Pancreas (tissue), 10 donors: Measurements from ENCODE around the gene ZCCHC2. TPM values are rescaled to one million over a fixed set of nuclear protein-coding genes. Genes with fewer than 3 reads are reported as not detected.

Experiments used
- ATAC-seq, 4 donors: fragments of 200-7000 bp; cut with Tn5 transposase; one replicate each; pipeline versions ENCODE4 v1.8.0 to v1.9.1; 2020; ENCODE audit warnings: mild to moderate bottlenecking in 4 of 4, moderate library complexity in 4 of 4
- DNase-seq, 6 donors: peaks; one replicate each; pipeline ENCODE4 v3.0.0-alpha.2; 2020
- FAIRE-seq: peaks from 2 replicates; lab custom pipeline; 2012; peaks lifted over from hg19 to GRCh38; lab: Jason Lieb, UNC
- H3K27ac ChIP-seq, 4 donors: fragments of 200-600 bp; sonication (generic); 1 replicate in 3 of 4; 2 replicates in 1 of 4; pipeline versions ENCODE4 v1.5.0 to v1.8.0; 2020
- H3K27me3 ChIP-seq, 4 donors: fragments of 200-600 bp; one replicate each; pipeline ENCODE4 v1.8.0; 2021
- H3K36me3 ChIP-seq, 3 donors: fragments of 200-600 bp; sonication (generic) in 1 of 3; one replicate each; pipeline versions ENCODE4 v1.5.0 to v1.8.0; 2020 to 2021
- H3K4me1 ChIP-seq, 3 donors: fragments of 200-600 bp; one replicate each; pipeline ENCODE4 v1.8.0; 2021
- H3K4me3 ChIP-seq, 4 donors: fragments of 200-600 bp; sonication (generic) in 2 of 4; one replicate each; pipeline versions ENCODE4 v1.5.0 to v1.8.0; 2020 to 2021
- H3K9me3 ChIP-seq, 4 donors: fragments of 200-600 bp; one replicate each; pipeline ENCODE4 v1.8.0; 2021
- WGBS, 2 donors: extraction: QIAGEN DNeasy Blood & Tissue Kit; methylation state at CpG; one replicate each; pipeline ENCODE4 v1.1.7; 2013; 5-methylcytosine and 5-hydroxymethylcytosine counted together
- intact Hi-C, 3 donors: fragments of 100-400 bp; cut with DNase I; formaldehyde crosslinking; loops; one replicate each; pipeline versions ENCODE4 v1.11.1 to v1.14.2; 2022
- polyA plus RNA-seq, 2 donors: library from polyadenylated mRNA; stranded (reverse); fragments of 200-250 nt; gene quantifications; one replicate each; pipeline ENCODE4 v1.2.3, GENCODE V29; 2013
- total RNA-seq, 6 donors: library from RNA; stranded (reverse); fragmentation: NEBNext Ultra II Directional in 4 of 6; extraction: Animal tissue kit (Norgen Biotek cat#: 25700) in 4 of 6; gene quantifications; one replicate each; pipeline versions ENCODE4 v1.2.1 to v1.2.4, GENCODE V29; 2021 to 2023
- TF ChIP-seq, protein P1 (sequence below), 4 donors: fragments of 200-600 bp; sonication (generic) in 3 of 4; IDR thresholded peaks; one replicate each; pipeline versions ENCODE4 v1.5.0 to v1.8.0; 2021; ENCODE audit warnings: antibody characterized with exemption in 4 of 4
- donor health status: healthy with polysubstance abuse.
- donor health status: DM: no; HTN: no; CAD: no; lungs with moderate emphysema.
- donor health status: DM: no; HTN: no; CAD: no.
- donor health status: control.
- donor health status: control.
- donor health status: Bipolar disorder and iron deficiency.
- donor health status: DM: yes; HTN: yes; CAD: no.
- donor health status: DM: no; HTN: no; CAD: no.
- donor health status: DM: no; HTN: no; CAD: no.
- donor health status: DM: yes; HTN: yes; CAD: no.

The ZCCHC2 gene
- total and polyA plus RNA-seq, 8 donors, result 4.1 to 14.2 (median 7.8) TPM

DNA sequence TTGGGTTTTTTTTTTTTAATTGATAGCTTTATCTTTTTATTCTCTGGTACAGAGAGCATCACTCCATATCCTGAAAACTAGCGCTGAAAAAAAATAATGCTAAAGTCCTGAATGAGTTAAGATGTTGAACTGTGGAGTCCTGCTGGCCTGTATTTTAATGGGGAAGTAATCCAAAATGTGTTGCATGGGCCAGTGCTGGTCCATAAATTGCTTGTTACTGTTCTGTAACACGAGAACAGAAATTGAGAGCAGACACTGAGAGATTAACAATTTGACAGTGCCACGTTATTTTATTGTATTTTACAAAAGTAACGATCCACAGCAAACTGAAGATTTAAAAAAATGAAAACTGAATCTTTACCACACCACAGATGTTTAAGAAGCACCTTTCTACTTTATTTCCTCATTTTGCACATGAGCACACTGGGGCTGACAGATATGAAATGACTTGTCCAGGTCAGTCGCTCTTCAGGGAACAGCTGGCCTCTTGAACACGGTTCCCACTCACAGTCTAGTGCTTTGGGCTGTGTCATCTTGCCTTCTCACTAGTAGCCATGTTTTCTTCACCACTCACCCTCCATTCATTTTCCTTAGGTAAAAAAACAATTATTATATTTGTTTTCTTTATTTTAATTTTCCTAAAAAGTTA is 35.3 kb downstream of the ZCCHC2 start:
- intact Hi-C loops, result no loop called here
- DNase-seq, result no peak
- Histone ChIP-seq H3K36me3 (peaks cover 0 to 56% (median 13%) of the 10 kb centered on the region in 3 donors), H3K27me3 (no peaks in the 10 kb centered on the region), H3K4me3 (no peak overlapping the region), H3K9me3 (no peaks in the 10 kb centered on the region), H3K4me1 (peaks cover 0 to 11% (median 6%) of the 10 kb centered on the region in 3 donors), H3K27ac (no peak overlapping the region)
- 81 to 91% methylated on average over 6 of the region's 6 CpGs for WGBS, 2 donors
- no peak for FAIRE-seq
- ATAC-seq, result no peak
- TF ChIP-seq, protein P1, sequence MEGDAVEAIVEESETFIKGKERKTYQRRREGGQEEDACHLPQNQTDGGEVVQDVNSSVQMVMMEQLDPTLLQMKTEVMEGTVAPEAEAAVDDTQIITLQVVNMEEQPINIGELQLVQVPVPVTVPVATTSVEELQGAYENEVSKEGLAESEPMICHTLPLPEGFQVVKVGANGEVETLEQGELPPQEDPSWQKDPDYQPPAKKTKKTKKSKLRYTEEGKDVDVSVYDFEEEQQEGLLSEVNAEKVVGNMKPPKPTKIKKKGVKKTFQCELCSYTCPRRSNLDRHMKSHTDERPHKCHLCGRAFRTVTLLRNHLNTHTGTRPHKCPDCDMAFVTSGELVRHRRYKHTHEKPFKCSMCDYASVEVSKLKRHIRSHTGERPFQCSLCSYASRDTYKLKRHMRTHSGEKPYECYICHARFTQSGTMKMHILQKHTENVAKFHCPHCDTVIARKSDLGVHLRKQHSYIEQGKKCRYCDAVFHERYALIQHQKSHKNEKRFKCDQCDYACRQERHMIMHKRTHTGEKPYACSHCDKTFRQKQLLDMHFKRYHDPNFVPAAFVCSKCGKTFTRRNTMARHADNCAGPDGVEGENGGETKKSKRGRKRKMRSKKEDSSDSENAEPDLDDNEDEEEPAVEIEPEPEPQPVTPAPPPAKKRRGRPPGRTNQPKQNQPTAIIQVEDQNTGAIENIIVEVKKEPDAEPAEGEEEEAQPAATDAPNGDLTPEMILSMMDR (IDR thresholded peaks at IDR 0.05), result no peak

- no peak for ATAC-seq
- WGBS, 2 donors, result 88 to 97% methylated on average over 3 of the region's 3 CpGs
- Histone ChIP-seq H3K27ac (no peak overlapping the region), H3K9me3 (no peaks in the 10 kb centered on the region), H3K4me3 (no peak overlapping the region), H3K4me1 (no peaks in the 10 kb centered on the region), H3K36me3 (peaks cover 0 to 34% (median 5%) of the 10 kb centered on the region in 3 donors), H3K27me3 (no peaks in the 10 kb centered on the region)
- TF ChIP-seq, protein P1 (IDR thresholded peaks at IDR 0.05), result no peak
- intact Hi-C loops, result no loop called here
- DNase-seq, result no peak
- FAIRE-seq, result no peak
Observed at GRCh38 chr18:62564044-62564443, 41.2 kb downstream of the ZCCHC2 start.

DNA sequence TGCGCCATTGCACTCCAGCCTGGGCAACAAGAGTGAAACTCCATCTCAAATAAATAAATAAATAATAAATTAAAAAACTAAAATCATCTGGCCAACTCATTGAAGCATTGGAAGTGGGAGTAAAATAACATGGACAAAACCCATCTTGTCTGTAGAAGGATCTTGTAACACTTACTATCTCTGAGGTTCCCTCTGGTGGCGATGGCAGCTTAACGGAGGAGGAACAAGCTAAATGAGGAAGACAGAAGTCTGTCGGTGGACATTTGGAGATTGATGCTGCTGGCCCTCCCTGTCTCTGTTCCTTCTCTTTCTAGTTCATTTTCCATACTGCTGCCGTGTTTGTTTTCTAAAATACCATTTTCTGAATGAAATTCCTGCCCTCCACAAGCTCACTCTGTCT is 43.4 kb downstream of the ZCCHC2 start:
- TF ChIP-seq, protein P1 (IDR thresholded peaks at IDR 0.05), result no peak
- Histone ChIP-seq H3K36me3 (peaks cover 0 to 21% (median 10%) of the 10 kb centered on the region in 3 donors), H3K4me3 (no peak overlapping the region), H3K27me3 (no peaks in the 10 kb centered on the region), H3K9me3 (no peaks in the 10 kb centered on the region), H3K4me1 (no peaks in the 10 kb centered on the region), H3K27ac (no peak overlapping the region)
- WGBS, 2 donors, result 71 to 72% methylated on average over 5 of the region's 5 CpGs
- DNase-seq, result peak in 1 of 6 donors; percentile 33
- FAIRE-seq, result no peak
- intact Hi-C loops, result no loop called here
- ATAC-seq, result peak in 2 of 4 donors; percentile 50 to 56

- H3K27me3 ChIP-seq, result no peaks in the 10 kb centered on the region
- 95% methylated on average over 4 of the region's 4 CpGs for WGBS, 2 donors
- H3K4me3 ChIP-seq, result no peak overlapping the region
- no peak for DNase-seq
- no peaks in the 10 kb centered on the region for H3K4me1 ChIP-seq
- intact Hi-C loops, result no loop called here
- H3K27ac ChIP-seq, result no peak overlapping the region
- H3K36me3 ChIP-seq, result peaks cover 0 to 21% (median 10%) of the 10 kb centered on the region in 3 donors
- no peaks in the 10 kb centered on the region for H3K9me3 ChIP-seq
- FAIRE-seq, result no peak
- TF ChIP-seq, protein P1 (IDR thresholded peaks at IDR 0.05), result no peak
- ATAC-seq, result no peak
Observed at GRCh38 chr18:62566818-62567217, 44.0 kb downstream of the ZCCHC2 start.

- WGBS, 2 donors, result 85 to 87% methylated on average over 4 of the region's 4 CpGs
- ATAC-seq (no peak), DNase-seq (no peak), FAIRE-seq (no peak)
- Histone ChIP-seq H3K4me1 (no peaks in the 10 kb centered on the region), H3K9me3 (no peaks in the 10 kb centered on the region), H3K27me3 (no peaks in the 10 kb centered on the region), H3K36me3 (peaks cover 0 to 26% (median 5%) of the 10 kb centered on the region in 3 donors), H3K27ac (no peak overlapping the region), H3K4me3 (no peak overlapping the region)
- TF ChIP-seq, protein P1 (IDR thresholded peaks at IDR 0.05), result no peak
- intact Hi-C loops, result no loop called here
Observed at GRCh38 chr18:62569081-62569655, 46.3 kb downstream of the ZCCHC2 start.
